C1 segment of cervical spinal cord (tissue), 14 donors: ENCODE results near the gene FBXW11.
"Not testable (repeated sequence)": the region's sequence is repeated elsewhere in the genome, so short reads cannot be mapped to it uniquely, and the experiment has no call there.

Experiments
- DNase-seq, 14 donors: peaks; one replicate each; lab custom pipeline; 2025; lab: John Stamatoyannopoulos, UW

FBXW11 gene

GRCh38 chr5:171984748-171985419 lies 21.6 kb downstream of the FBXW11 start:
- no peak for DNase-seq

DNA sequence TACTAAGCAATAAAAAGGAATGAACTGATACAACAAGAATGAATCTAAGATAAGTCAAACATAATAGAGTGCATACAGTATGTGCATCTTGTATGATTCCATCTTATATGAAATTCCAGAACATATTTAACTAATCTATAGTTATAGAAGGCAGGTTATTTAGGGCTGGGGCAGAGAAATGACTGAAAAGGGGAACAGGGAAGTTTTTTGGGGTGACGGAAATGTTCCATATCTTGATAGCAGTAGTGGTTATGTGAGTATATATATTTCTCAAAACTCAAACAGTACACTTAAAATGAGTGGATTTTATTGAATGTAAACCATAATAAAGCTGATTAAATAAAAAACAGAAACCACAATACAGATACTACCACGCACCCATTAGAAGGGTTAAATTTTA lies 24.6 kb downstream of the FBXW11 start:
- DNase-seq, result no peak

DNA sequence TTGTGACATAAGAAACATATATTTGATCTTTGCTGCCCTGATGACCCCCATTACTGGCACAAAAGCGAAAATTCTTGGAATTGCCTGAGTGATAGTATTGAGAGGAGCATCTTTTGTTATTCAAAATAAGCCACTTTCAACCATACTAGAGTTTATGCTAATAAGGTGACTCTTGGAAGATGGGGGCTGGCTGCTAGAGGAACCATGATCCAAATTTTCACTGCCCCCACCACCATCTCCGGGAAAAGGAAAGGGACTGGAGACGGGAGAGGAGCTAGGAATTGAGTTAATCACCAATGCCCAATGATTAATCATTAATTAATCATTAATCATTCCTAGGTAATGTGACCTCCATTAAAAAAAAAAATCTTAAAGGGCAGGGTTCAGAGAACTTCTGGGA lies 25.6 kb downstream of the FBXW11 start:
- DNase-seq, result no peak

GRCh38 chr5:171979606-171980005 lies 26.8 kb downstream of the FBXW11 start:
- DNase-seq, result no peak

GRCh38 chr5:171978519-171978918 lies 27.9 kb downstream of the FBXW11 start:
- DNase-seq, result no peak

DNA sequence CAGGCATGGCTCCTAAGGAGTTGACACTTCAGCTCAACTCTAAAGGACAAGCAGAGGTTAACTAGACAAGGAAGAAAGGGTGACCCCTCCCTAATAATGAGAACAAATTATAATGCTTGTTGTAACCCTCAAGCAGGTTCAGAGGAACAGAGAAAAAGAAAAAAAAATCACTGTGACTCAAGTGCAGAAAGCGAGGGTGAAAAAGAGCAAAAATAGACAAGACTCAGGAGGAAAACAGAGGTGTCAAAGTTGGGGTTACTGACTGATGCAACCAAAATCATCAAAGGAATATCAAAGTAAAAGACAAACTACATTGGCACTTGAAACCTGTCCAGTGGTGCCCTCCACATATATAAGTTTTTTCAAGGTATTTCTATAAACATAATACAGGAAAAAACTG lies 28.4 kb downstream of the FBXW11 start:
- DNase-seq, result no peak

DNA sequence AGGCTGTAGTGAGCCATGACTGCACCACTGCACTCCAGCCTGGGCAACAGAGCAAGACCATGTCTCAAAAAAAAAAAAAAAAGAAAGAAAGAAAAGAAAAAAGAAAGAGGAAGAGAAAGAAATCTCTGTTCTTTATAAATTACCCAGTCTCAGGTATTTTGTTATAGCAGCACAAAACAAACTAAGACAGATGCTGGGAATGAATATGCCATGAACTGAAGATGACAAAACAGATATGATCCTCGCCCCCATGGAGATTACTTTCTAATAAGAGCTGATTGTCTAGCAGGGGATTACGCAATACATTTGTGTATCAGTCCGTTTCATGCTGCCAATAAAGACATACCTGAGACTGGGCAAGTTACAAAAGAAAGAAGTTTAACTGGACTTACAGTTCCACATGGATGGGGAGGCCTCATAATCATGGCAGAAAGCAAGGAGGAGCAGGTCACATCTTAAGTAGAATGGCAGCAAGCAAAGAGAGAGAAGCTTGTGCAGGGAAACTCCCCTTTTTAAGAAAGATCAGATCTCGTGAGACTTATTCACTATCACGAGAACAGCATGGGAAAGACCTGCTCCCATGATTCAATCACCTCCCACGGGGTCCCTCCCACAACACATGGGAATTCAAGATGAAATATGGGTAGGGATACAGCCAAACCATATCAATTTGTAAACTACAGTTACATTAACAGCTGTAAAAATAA lies 29.0 kb downstream of the FBXW11 start:
- not testable (repeated sequence) for DNase-seq

DNA sequence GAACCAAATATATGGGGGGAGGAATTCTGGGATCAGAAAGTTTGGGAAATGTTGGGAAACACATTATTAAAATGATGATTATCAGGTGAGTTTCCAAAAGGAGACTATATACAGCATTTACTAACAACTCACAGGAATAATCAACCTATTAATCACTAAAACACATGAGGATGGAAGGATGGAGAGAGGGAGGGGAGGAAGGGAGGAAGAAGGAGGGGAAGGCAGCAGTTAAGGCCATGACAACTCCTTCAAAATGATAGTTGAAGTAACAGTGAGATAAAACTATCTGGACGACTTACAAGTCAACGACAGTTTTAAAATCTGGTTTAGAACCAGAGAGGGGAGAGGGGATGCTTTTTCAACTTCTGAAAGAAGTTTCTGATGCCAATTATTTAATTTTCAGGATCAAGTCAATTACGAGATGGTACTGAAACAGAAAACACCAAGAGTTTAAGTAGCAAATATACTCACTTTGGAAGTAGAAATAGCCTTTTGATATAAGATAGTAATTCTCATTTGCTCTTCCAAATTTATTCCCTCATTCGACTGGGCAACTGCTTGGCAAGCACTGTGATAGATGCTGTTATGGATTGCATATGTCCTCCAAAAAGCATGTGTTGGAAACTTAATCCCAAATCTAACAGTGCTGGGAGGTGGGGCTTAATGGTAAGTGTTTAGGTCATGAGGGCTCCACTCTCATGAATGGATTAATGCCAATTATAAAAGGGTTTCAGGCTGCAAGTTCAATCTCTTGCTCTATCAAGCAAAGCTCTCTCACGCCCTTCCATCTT lies 30.4 kb downstream of the FBXW11 start:
- DNase-seq, result no peak

DNA sequence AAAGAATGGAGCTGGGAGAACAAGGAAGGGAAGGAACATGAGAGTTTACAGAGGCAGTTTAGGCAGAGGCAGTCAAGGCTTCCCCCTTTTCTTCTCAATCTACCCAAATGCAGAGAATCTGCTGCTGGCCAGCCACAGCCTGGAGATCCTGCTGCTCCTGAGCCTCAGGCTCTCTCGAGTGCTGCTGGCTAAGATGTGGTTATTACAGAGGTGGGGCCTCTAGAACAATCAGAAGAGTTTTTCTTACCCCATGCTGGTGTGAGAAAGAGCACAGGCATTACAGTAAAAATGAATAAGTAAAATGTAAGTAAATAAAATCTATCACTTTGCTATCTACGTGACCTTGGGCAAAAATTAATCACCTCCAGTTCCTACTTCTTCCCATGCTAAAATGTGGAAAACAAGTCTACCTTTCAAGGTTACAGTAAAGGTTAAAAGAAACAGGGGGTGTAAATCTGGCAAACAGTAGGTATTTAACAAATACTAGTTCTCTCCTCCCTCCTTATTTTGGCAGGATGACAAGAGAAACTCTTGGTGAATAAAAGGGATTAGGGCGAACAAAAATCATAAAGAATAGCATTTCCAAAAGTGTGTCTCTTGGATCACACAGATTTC lies 31.1 kb downstream of the FBXW11 start:
- DNase-seq, result no peak

GRCh38 chr5:171970826-171971225 lies 35.6 kb downstream of the FBXW11 start:
- no peak for DNase-seq

DNA sequence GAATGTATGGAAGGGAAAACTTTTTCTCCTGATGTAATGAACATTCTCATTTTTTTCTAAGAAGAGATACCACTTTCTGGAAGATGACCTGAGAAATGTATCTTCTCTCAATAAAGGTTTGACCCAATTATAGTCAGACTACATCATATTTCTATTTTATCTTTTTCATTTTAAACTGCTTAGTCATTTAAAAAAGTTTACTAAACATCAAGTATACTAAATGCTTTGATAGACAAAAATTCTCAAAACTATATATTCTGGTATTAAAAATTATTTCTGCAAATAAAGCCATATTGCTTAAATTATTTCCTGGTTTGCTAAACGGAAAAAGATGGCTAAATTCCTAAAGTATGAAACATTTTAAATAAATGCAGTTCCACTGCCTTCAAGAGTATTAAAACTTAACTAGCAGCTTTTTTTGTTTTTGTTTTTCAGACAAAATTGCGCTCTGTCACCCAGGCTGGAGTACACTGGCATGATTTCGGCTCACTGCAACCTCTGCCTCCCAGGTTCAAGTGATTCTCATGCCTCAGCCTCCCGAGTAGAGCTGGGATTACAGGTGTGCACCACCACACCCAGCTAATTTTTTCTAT lies 37.1 kb downstream of the FBXW11 start:
- DNase-seq, result no peak

GRCh38 chr5:171968531-171968930 lies 37.9 kb downstream of the FBXW11 start:
- no peak for DNase-seq

- no peak for DNase-seq
These were observed 39.5 kb downstream of the FBXW11 start for GRCh38 chr5:171966964-171967363.

- no peak for DNase-seq
These were observed 40.2 kb downstream of the FBXW11 start for GRCh38 chr5:171966270-171966669.

GRCh38 chr5:171965745-171966144 lies 40.7 kb downstream of the FBXW11 start:
- no peak for DNase-seq

DNA sequence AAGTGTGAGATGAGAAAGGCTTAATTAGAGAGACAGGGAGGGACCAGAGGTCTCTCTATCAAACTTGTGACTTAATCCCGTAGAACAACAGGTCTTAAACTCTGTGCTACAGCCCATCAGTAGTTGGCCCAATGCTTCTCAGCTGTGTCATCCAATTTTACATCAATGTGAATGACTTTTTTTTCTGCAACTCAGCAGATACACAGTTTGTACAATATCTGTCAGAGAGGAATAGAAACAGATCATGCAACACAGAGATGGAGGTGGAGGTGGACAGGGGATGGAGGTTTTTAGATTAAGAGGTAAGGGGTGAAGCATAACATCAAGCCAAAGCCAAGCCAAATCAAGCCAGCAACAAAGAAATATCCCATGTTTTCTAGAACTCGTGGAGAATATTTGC lies 43.0 kb downstream of the FBXW11 start:
- no peak for DNase-seq

DNA sequence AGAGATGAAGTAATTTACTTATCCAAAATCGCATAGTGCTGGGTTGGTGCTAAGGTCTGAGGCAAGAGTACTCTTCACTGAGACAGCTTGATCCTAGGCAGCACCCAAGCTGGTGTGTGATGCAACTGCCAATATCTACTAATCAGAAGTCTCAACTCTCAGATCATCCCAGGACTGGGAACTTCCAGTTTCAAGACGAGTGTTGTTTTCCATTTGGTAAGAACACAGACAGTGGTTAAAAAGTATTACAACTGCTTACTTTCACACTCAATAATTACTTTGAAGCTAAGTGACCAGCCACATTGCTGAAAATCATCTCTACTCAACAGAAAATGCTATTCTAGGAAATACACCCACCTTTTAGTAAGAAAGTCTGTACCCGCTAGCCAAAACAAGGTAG lies 45.3 kb downstream of the FBXW11 start:
- no peak for DNase-seq

- DNase-seq, result peak in 4 of 14 donors; percentile 2 to 38 (median 4)
These were observed 48.7 kb downstream of the FBXW11 start for GRCh38 chr5:171957591-171958251.

GRCh38 chr5:171956887-171957495 lies 49.4 kb downstream of the FBXW11 start:
- no peak for DNase-seq

- no peak for DNase-seq
These were observed 50.1 kb downstream of the FBXW11 start for GRCh38 chr5:171956314-171956713.

- no peak for DNase-seq
These were observed 50.7 kb downstream of the FBXW11 start for GRCh38 chr5:171955761-171956160.
